HG02610 (cell line): Measurements from ENCODE around the gene TNMD.

Experiments
- ATAC-seq: cut with Tn5 transposase; IDR thresholded peaks from one replicate; pipeline ENCODE4 v1.9.1; 2021; ENCODE audit warnings: mild to moderate bottlenecking, moderate library complexity; ENCODE audit not compliant: unreplicated experiment

The TNMD gene

DNA sequence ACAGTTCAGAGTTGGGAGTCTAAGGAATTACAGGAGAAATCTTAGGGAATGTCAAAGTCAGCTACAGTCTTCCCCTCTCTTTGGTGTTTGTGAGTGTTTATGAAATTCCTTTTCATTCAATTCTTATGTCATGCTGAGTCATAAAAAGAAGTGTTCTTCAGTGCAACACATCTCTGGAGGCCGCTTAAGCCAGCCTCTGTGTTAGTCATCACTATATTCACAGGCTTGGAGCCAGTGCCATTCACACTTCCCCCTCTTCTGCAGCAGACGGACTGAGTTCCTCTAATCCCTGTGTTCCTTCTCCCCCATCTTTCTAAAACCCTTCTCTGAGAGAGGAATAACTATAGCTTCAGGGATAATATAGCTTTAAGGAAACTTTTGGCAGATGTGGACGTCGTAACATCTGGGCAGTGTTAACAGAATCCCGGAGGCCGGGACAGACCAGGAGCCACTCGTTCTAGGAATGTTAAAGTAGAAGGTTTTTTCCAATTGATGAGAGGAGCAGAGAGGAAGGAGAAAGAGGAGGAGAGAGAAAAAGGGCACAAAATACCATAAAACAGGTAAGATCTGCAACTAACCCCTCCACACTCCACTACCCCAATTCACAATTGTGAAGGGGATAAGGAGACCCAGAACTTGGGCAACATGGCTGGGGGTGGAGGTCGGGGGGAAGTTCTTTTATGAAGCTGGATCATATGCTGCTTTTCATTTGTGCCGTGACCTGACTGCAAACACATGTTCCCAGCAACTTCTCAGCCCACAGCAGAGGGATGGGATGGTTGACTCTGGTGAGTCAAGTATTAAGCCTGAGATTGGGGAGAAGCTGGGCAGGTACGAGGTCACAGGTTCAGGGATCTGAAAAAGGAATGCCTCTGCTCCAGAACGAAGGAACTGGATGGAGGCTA lies 59.5 kb downstream of the TNMD start, which contains the start of gene SRPX2:
Gene SRPX2 (plus strand): TSS at position 244 of the 905 bp plus-strand sequence. CDS start 2,124 bp downstream, outside the sequence.
- ATAC-seq, result peak; percentile 94

DNA sequence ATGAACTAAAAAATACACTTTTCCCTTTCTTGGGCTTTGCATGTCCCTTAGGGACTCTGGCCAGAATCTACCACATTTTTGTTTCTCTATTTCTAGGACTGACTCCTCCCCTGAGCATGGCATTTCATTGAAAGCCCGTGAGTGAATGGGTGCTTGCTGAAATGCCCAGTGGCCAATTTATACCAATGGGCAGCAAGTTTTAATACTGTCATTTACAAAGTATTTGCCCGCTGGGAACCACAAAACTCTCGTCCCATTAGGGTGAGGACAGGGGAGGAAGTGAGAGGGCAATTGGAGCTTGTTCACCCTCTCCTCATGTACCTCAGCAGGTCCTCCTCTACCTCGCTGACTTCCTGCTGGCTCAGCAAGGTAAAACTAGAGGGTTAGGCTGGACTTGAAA lies 60.4 kb downstream of the TNMD start:
- no peak for ATAC-seq

DNA sequence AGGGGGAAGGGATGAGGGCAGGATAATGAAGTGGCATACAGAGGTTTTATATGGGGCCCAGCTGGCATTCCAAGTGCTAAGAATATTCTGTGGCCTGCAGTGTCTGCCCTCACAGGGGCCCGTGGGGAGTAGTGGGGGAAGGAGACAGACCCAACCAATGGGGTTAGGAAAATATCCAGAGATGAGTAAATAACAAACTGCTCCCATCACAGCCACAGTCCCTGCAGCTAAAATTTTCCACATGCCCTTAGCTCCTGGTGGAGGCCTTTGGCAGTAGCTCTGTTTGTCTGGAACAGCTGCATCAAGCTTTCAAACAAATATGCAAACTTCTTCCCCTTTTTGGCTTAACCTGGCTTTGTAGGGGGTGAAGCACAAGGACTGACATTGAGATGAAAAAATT lies 62.4 kb downstream of the TNMD start:
- no peak for ATAC-seq

DNA sequence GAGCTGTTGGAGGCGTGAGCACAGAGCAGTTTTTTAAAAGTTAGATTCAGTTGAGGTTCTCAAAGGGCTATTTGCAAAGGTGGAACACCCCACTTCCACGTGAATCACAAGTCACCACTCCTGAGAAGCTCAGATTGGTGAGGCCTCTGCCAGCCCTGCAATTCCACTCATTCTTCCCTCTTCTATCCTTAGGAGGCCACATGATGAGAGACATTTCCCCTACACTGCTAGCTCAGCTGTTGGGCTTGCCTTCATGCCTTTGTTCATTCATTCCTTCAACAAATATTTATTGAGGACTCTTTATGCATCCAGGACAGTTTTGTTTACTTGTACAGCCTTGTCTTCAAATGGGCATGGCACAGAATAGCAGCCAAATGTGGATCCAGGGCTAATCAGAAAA lies 63.0 kb downstream of the TNMD start:
- no peak for ATAC-seq

DNA sequence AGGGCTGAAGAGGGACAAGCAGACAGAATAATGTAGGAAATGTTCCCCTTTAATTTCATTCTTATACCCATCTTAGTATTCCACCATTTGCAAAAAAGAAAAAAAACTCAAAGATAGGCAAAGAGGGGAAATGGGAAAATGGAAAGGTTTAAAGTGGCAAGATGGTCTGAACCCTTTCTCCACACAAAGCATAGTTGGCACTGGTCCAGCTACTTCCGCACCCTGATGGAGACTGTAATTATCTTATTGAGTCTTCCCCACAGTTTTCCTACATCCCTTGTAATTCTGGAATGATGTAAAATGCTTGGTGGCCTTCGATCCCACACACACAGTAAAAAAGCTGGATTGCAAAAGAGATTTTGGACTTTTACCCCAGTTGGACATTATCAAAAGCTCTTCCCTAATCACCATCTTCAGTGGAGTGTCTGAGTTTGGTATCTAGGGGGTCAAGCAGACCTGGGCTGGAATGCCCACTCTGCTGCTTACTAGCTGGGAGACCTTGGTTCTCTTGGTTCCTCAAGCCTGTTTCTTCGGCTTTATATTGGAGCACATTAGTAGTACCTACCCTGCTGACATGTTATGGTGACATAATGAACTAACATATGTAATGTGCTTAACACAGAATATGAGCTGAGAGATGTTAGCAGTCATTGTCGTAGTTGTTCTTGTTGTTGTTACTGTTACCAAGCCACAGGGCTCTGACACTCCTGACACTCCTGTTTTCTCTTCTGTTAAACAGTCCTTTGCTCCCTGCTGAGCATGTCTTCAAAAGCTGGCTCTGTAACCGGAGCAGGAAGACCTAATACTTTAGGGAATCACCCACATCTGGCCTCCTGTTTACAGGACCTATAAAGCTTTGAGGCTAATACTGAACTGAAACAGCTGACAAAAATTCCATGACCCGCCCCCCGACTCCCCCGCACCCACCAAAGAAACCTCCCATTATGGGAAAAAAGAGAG lies 64.0 kb downstream of the TNMD start:
- ATAC-seq, result no peak
